Ishikawa (cell line): Measurements from ENCODE around the gene RTKN2.

Experiments used
- CEBPB ChIP-seq: IDR thresholded peaks from 2 replicates; pipeline ENCODE4 v1.6.1; 2012
- CREB1 ChIP-seq: IDR thresholded peaks from 2 replicates; pipeline ENCODE4 v1.6.1; 2012; ENCODE audit warnings: low read depth
- EGR1 ChIP-seq: IDR thresholded peaks from 2 replicates; pipeline ENCODE4 v1.6.1; 2012
- EP300 ChIP-seq: IDR thresholded peaks from 2 replicates; pipeline ENCODE4 v1.6.1; 2012; ENCODE audit warnings: borderline replicate concordance
- FOXM1 ChIP-seq: IDR thresholded peaks from 2 replicates; pipeline ENCODE4 v1.6.1; 2012; ENCODE audit warnings: low read depth, borderline replicate concordance
- MAX ChIP-seq: IDR thresholded peaks from 2 replicates; pipeline ENCODE4 v1.6.1; 2012
- NFIC ChIP-seq: IDR thresholded peaks from 2 replicates; pipeline ENCODE4 v1.6.1; 2012
- RAD21 ChIP-seq: IDR thresholded peaks from 2 replicates; pipeline ENCODE4 v1.6.1; 2012; ENCODE audit warnings: low read depth
- REST ChIP-seq: IDR thresholded peaks from 2 replicates; pipeline ENCODE4 v1.6.1; 2012; ENCODE audit warnings: low read depth, mild to moderate bottlenecking
- TAF1 ChIP-seq: IDR thresholded peaks from 2 replicates; pipeline ENCODE4 v1.6.1; 2012; ENCODE audit warnings: low read depth, mild to moderate bottlenecking
- TCF12 ChIP-seq: IDR thresholded peaks from 2 replicates; pipeline ENCODE4 v1.6.1; 2012; ENCODE audit warnings: low read depth
- TEAD4 ChIP-seq: IDR thresholded peaks from 2 replicates; pipeline ENCODE4 v1.6.1; 2012
- USF1 ChIP-seq: IDR thresholded peaks from 2 replicates; pipeline ENCODE4 v1.6.1; 2012
- YY1 ChIP-seq: IDR thresholded peaks from 2 replicates; pipeline ENCODE4 v1.6.1; 2012; ENCODE audit warnings: low read depth
- ZBTB7A ChIP-seq: IDR thresholded peaks from 2 replicates; pipeline ENCODE4 v1.6.1; 2012; ENCODE audit warnings: low read depth

RTKN2 gene

GRCh38 chr10:62205750-62206399 is 62.8 kb downstream of the RTKN2 start:
- TF ChIP-seq CREB1 = no peak
- no peak for TF ChIP-seq REST
- TF ChIP-seq ZBTB7A = no peak
- TF ChIP-seq EP300 = no peak
- TF ChIP-seq TCF12 = no peak
- no peak for TF ChIP-seq MAX
- no peak for TF ChIP-seq NFIC
- TF ChIP-seq RAD21 = no peak
- TF ChIP-seq USF1 = no peak
- no peak for TF ChIP-seq FOXM1
- TF ChIP-seq TAF1 = no peak
- no peak for TF ChIP-seq TEAD4
- TF ChIP-seq CEBPB = no peak
- TF ChIP-seq YY1 = no peak
- no peak for TF ChIP-seq EGR1

- TF ChIP-seq USF1 (no peak), TAF1 (no peak), CEBPB (no peak), NFIC (no peak), CREB1 (no peak), FOXM1 (no peak), RAD21 (no peak), TCF12 (no peak), EGR1 (no peak), YY1 (no peak), MAX (no peak), ZBTB7A (no peak), EP300 (no peak), TEAD4 (no peak)
These were observed 69.1 kb downstream of the RTKN2 start for GRCh38 chr10:62199584-62199983.

GRCh38 chr10:62196528-62196927 is 72.1 kb downstream of the RTKN2 start:
- TF ChIP-seq MAX = no peak
- TF ChIP-seq EGR1 = no peak
- no peak for TF ChIP-seq CEBPB
- no peak for TF ChIP-seq CREB1
- TF ChIP-seq ZBTB7A = no peak
- TF ChIP-seq FOXM1 = no peak
- TF ChIP-seq RAD21 = no peak
- no peak for TF ChIP-seq YY1
- TF ChIP-seq TCF12 = no peak
- no peak for TF ChIP-seq NFIC
- no peak for TF ChIP-seq TAF1
- no peak for TF ChIP-seq EP300

- TF ChIP-seq CEBPB = no peak
- no peak for TF ChIP-seq RAD21
- no peak for TF ChIP-seq TCF12
- TF ChIP-seq TEAD4 = no peak
- TF ChIP-seq EGR1 = no peak
- TF ChIP-seq TAF1 = no peak
- TF ChIP-seq FOXM1 = no peak
- TF ChIP-seq NFIC = no peak
These were observed 73.0 kb downstream of the RTKN2 start for GRCh38 chr10:62195675-62195926.

- TF ChIP-seq TEAD4 (no peak), REST (no peak), TAF1 (no peak), EP300 (no peak), ZBTB7A (no peak), NFIC (no peak), EGR1 (no peak), FOXM1 (no peak), CREB1 (no peak), USF1 (no peak), TCF12 (no peak), YY1 (no peak), MAX (no peak)
These were observed 73.5 kb downstream of the RTKN2 start for GRCh38 chr10:62194924-62195674.
